ENCODE measurements around the gene OR2M7.

The OR2M7 gene

GRCh38 chr1:248361121-248361715 lies 36.9 kb upstream of the OR2M7 start, which contains the start of gene OR2T4:
Gene OR2T4 (plus strand): TSS chr1:248361665. CDS start chr1:248361665, 0 bp downstream.
- Histone ChIP-seq H3K23ac (ENCODE audit: low read length) (no peak within 1 kb of the TSS), H2BK12ac (ENCODE audit: low read length) (no peak within 1 kb of the TSS)
- no CpG with 5 or more reads among the region's 3 CpGs for WGBS (ENCODE audit: extremely low coverage, insufficient coverage, insufficient read length)

GRCh38 chr1:248359415-248359814 lies 35.0 kb upstream of the OR2M7 start:
- Histone ChIP-seq H2BK120ac (ENCODE audit: insufficient read depth, low read length, poor library complexity) (no peak overlapping the region), H3K23ac (ENCODE audit: low read length) (no peak overlapping the region), H3K79me1 (ENCODE audit: low read length) (no peaks in the 10 kb centered on the region), H3K14ac (ENCODE audit: low read length) (no peak overlapping the region), H3K36me3 (ENCODE audit: control insufficient read depth in 1 of 2, insufficient read depth in 2 of 2, low read length in 2 of 2) (no peaks in the 10 kb centered on the region), H4K8ac (ENCODE audit: low read depth, low read length) (no peak overlapping the region), H2BK5ac (ENCODE audit: low read depth, low read length, poor library complexity) (no peak overlapping the region), H3K27ac (ENCODE audit: low read depth, low read length) (no peak overlapping the region), H3K27me3 (ENCODE audit: insufficient read depth, low read length) (no peaks in the 10 kb centered on the region), H3K18ac (ENCODE audit: low read length) (no peak overlapping the region), H2AFZ (ENCODE audit: insufficient read depth, low read length, poor library complexity) (no peak overlapping the region), H4K12ac (ENCODE audit: low read depth, low read length) (no peak overlapping the region), H4K91ac (ENCODE audit: low read depth, low read length) (no peak overlapping the region), H2AK5ac (ENCODE audit: low read length) (no peak overlapping the region), H3K9ac (ENCODE audit: low read length) (no peak overlapping the region), H3K4me1 (ENCODE audit: control insufficient read depth in 1 of 2, insufficient read depth in 2 of 2, low read length in 2 of 2) (no peaks in the 10 kb centered on the region), H3K4me3 (ENCODE audit: low read depth, low read length) (no peak overlapping the region), H3K4me2 (ENCODE audit: low read length) (no peak overlapping the region), H2BK12ac (ENCODE audit: low read length) (no peak overlapping the region), H3K79me2 (ENCODE audit: control insufficient read depth, insufficient read depth, low read length, poor library complexity) (no peaks in the 10 kb centered on the region), H3K9me3 (ENCODE audit: insufficient read depth, low read depth, low read length) (peaks cover 21% of the 10 kb centered on the region), H3K4ac (ENCODE audit: low read depth, low read length) (no peak overlapping the region)
- DNase-seq: no peak
- no CpG with 5 or more reads among the region's 3 CpGs for WGBS (ENCODE audit: extremely low coverage, insufficient coverage, insufficient read length)

More at GRCh38 chr1:248361121-248361715, 36.9 kb upstream of the OR2M7 start, which contains the start of gene OR2T4:
- Histone ChIP-seq H3K4me1 (ENCODE audit: control insufficient read depth in 1 of 2, insufficient read depth in 2 of 2, low read length in 2 of 2) (no peaks in the 10 kb centered on the region), H2BK5ac (ENCODE audit: low read depth, low read length, poor library complexity) (no peak within 1 kb of the TSS), H3K27ac (ENCODE audit: low read depth, low read length) (no peak within 1 kb of the TSS), H3K36me3 (ENCODE audit: control insufficient read depth in 1 of 2, insufficient read depth in 2 of 2, low read length in 2 of 2) (no peaks in the 10 kb centered on the region), H3K4me3 (ENCODE audit: low read depth, low read length) (no peak within 1 kb of the TSS), H3K79me1 (ENCODE audit: low read length) (no peaks in the 10 kb centered on the region), H3K14ac (ENCODE audit: low read length) (no peak within 1 kb of the TSS), H2BK120ac (ENCODE audit: insufficient read depth, low read length, poor library complexity) (no peak within 1 kb of the TSS), H3K27me3 (ENCODE audit: insufficient read depth, low read length) (no peaks in the 10 kb centered on the region), H4K12ac (ENCODE audit: low read depth, low read length) (no peak within 1 kb of the TSS), H2AFZ (ENCODE audit: insufficient read depth, low read length, poor library complexity) (no peak within 1 kb of the TSS), H2AK5ac (ENCODE audit: low read length) (no peak within 1 kb of the TSS), H3K9ac (ENCODE audit: low read length) (no peak within 1 kb of the TSS), H4K91ac (ENCODE audit: low read depth, low read length) (no peak within 1 kb of the TSS), H3K18ac (ENCODE audit: low read length) (no peak within 1 kb of the TSS), H4K8ac (ENCODE audit: low read depth, low read length) (no peak within 1 kb of the TSS), H3K9me3 (ENCODE audit: insufficient read depth, low read depth, low read length) (peaks cover 24% of the 10 kb centered on the region), H3K79me2 (ENCODE audit: control insufficient read depth, insufficient read depth, low read length, poor library complexity) (no peaks in the 10 kb centered on the region), H3K4me2 (ENCODE audit: low read length) (no peak within 1 kb of the TSS), H3K4ac (ENCODE audit: low read depth, low read length) (no peak within 1 kb of the TSS)
- no peak for DNase-seq

- DNase-seq: no peak
- H3K23ac ChIP-seq (ENCODE audit: low read length): no peak within 1 kb of the TSS
- no CpG with 5 or more reads among the region's 4 CpGs for WGBS (ENCODE audit: extremely low coverage, insufficient coverage, insufficient read length)
These were observed 24.1 kb upstream of the OR2M7 start, which contains the start of gene OR14C36 for GRCh38 chr1:248348475-248348874. Gene OR14C36 (plus strand): TSS chr1:248348775. CDS start chr1:248348775, 0 bp downstream.

GRCh38 chr1:248343451-248343850 lies 19.1 kb upstream of the OR2M7 start:
- peaks cover 7% of the 10 kb centered on the region for H3K9me3 ChIP-seq (ENCODE audit: insufficient read depth, low read depth, low read length)
- WGBS (ENCODE audit: extremely low coverage, insufficient coverage, insufficient read length): no CpG with 5 or more reads among the region's 3 CpGs
- no peaks in the 10 kb centered on the region for H3K27me3 ChIP-seq (ENCODE audit: insufficient read depth, low read length)
- no peaks in the 10 kb centered on the region for H3K79me1 ChIP-seq (ENCODE audit: low read length)
- no peak overlapping the region for H2AK5ac ChIP-seq (ENCODE audit: low read length)
- H3K27ac ChIP-seq (ENCODE audit: low read depth, low read length): no peak overlapping the region
- peak in 1 of 2 donors; percentile 56 for DNase-seq
- H3K79me2 ChIP-seq (ENCODE audit: control insufficient read depth, insufficient read depth, low read length, poor library complexity): no peaks in the 10 kb centered on the region
- H3K36me3 ChIP-seq (ENCODE audit: control insufficient read depth in 1 of 2, insufficient read depth in 2 of 2, low read length in 2 of 2): no peaks in the 10 kb centered on the region
- H3K23ac ChIP-seq (ENCODE audit: low read length): no peak overlapping the region
- H3K4ac ChIP-seq (ENCODE audit: low read depth, low read length): no peak overlapping the region
- no peak overlapping the region for H3K18ac ChIP-seq (ENCODE audit: low read length)
- no peak overlapping the region for H4K12ac ChIP-seq (ENCODE audit: low read depth, low read length)
- H3K4me1 ChIP-seq (ENCODE audit: control insufficient read depth in 1 of 2, insufficient read depth in 2 of 2, low read length in 2 of 2): no peaks in the 10 kb centered on the region
- H2AFZ ChIP-seq (ENCODE audit: insufficient read depth, low read length, poor library complexity): no peak overlapping the region
- H4K91ac ChIP-seq (ENCODE audit: low read depth, low read length): no peak overlapping the region
- H3K9ac ChIP-seq (ENCODE audit: low read length): no peak overlapping the region
- H3K4me3 ChIP-seq (ENCODE audit: low read depth, low read length): no peak overlapping the region
- no peak overlapping the region for H2BK5ac ChIP-seq (ENCODE audit: low read depth, low read length, poor library complexity)
- H4K8ac ChIP-seq (ENCODE audit: low read depth, low read length): no peak overlapping the region
- H3K14ac ChIP-seq (ENCODE audit: low read length): no peak overlapping the region
- no peak overlapping the region for H2BK12ac ChIP-seq (ENCODE audit: low read length)
- no peak overlapping the region for H3K4me2 ChIP-seq (ENCODE audit: low read length)
- H2BK120ac ChIP-seq (ENCODE audit: insufficient read depth, low read length, poor library complexity): no peak overlapping the region

More at GRCh38 chr1:248348475-248348874, 24.1 kb upstream of the OR2M7 start, which contains the start of gene OR14C36:
- Histone ChIP-seq H2AFZ (ENCODE audit: insufficient read depth, low read length, poor library complexity) (no peak within 1 kb of the TSS), H3K9me3 (ENCODE audit: insufficient read depth, low read depth, low read length) (peaks cover 13% of the 10 kb centered on the region), H3K4me3 (ENCODE audit: low read depth, low read length) (no peak within 1 kb of the TSS), H3K4ac (ENCODE audit: low read depth, low read length) (no peak within 1 kb of the TSS), H3K14ac (ENCODE audit: low read length) (no peak within 1 kb of the TSS), H3K36me3 (ENCODE audit: control insufficient read depth in 1 of 2, insufficient read depth in 2 of 2, low read length in 2 of 2) (no peaks in the 10 kb centered on the region), H4K12ac (ENCODE audit: low read depth, low read length) (no peak within 1 kb of the TSS), H3K9ac (ENCODE audit: low read length) (no peak within 1 kb of the TSS), H2BK5ac (ENCODE audit: low read depth, low read length, poor library complexity) (no peak within 1 kb of the TSS), H3K18ac (ENCODE audit: low read length) (no peak within 1 kb of the TSS), H2AK5ac (ENCODE audit: low read length) (no peak within 1 kb of the TSS), H3K27ac (ENCODE audit: low read depth, low read length) (no peak within 1 kb of the TSS), H2BK12ac (ENCODE audit: low read length) (no peak within 1 kb of the TSS), H2BK120ac (ENCODE audit: insufficient read depth, low read length, poor library complexity) (no peak within 1 kb of the TSS), H4K91ac (ENCODE audit: low read depth, low read length) (no peak within 1 kb of the TSS), H3K79me1 (ENCODE audit: low read length) (no peaks in the 10 kb centered on the region), H3K27me3 (ENCODE audit: insufficient read depth, low read length) (no peaks in the 10 kb centered on the region), H3K4me1 (ENCODE audit: control insufficient read depth in 1 of 2, insufficient read depth in 2 of 2, low read length in 2 of 2) (no peaks in the 10 kb centered on the region), H4K8ac (ENCODE audit: low read depth, low read length) (no peak within 1 kb of the TSS), H3K79me2 (ENCODE audit: control insufficient read depth, insufficient read depth, low read length, poor library complexity) (no peaks in the 10 kb centered on the region), H3K4me2 (ENCODE audit: low read length) (no peak within 1 kb of the TSS)
